GM18867 (cell line): Measurements from ENCODE around the gene EEF1AKMT4.
A peak's percentile ranks its signal among the peaks of the same experiment; 100 is the strongest.

ENCODE experiments used
- ATAC-seq: cut with Tn5 transposase; IDR thresholded peaks from one replicate; pipeline ENCODE4 v1.9.1; 2021; ENCODE audit warnings: mild to moderate bottlenecking, moderate library complexity; ENCODE audit not compliant: unreplicated experiment

The EEF1AKMT4 gene

DNA sequence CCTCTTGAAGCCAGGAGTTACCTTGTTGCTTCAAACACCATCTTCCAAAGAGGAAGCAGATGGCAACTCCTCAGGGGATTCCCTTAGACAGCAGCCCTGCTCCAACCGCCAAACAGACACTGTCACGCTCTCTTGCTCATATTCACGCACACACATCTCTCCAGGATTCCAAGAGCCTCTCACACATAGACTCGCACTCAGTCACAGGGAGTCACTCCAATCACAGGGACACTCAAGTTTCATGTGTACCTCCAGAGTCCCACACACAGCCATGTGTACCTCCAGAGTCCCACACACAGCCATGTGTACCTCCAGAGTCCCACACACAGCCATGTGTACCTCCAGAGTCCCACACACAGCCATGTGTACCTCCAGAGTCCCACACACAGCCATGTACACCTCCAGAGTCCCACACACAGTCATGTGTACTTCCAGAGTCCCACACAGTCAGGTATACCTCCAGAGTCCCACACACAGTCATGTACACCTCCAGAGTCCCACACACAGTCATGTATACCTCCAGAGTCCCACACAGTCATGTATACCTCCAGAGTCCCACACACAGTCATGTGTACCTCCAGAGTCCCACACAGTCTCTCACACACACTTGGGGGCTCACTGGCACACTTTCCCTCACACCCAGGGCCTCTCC lies 14.0 kb upstream of the EEF1AKMT4 start:
- no peak for ATAC-seq

- ATAC-seq, result no peak
Observed at GRCh38 chr3:184236033-184236410, 13.4 kb upstream of the EEF1AKMT4 start.

GRCh38 chr3:184236636-184237035 lies 12.8 kb upstream of the EEF1AKMT4 start:
- no peak for ATAC-seq

GRCh38 chr3:184237211-184237610 lies 12.3 kb upstream of the EEF1AKMT4 start:
- no peak for ATAC-seq

- no peak for ATAC-seq
Observed at GRCh38 chr3:184237807-184238206, 11.7 kb upstream of the EEF1AKMT4 start.

DNA sequence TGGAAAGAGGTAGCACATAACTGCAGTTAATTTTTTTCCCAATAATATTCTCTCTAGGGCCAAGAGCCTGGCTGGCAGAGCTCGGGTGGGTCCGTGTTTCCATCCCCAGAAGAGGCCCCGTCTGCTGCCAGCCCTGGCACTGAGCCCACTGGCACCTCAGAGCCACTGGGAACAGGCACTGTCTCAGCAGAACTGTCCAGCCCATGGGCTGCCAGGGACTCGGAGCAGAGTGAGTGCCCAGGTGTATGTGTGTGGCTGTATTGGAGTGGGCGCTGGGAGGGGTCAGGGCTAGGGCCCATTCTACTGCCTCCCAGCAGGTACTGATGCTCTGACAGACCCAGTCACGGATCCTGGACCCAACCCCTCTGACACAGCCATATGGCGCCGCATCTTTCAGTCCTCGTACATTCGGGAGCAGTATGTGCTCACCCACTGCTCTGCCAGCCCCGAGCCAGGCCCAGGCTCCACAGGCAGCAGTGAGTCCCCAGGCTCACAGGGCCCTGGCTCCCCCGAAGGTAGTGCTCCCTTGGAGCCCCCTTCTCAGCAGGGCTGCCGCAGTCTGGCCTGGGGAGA lies 11.1 kb upstream of the EEF1AKMT4 start:
- no peak for ATAC-seq

DNA sequence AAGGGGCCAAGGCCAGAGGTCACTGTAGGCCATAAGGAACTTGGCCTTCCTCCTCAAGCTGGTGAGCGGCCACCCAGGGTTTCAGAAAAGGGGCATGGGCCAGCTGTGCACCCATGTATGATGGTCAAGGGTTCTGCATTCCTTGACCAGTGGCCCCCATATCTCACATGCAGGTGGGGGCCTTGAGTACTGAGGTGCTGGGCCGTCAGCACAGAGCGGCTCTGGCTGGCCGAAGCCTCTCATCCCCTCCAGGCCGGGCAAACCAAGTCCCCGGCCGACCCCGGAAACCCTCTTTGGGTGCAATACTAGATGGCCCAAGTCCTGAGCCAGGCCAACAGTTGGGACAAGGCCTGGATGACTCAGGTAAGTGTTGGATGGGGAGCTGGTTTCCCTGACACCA lies 10.3 kb upstream of the EEF1AKMT4 start:
- ATAC-seq, result no peak

DNA sequence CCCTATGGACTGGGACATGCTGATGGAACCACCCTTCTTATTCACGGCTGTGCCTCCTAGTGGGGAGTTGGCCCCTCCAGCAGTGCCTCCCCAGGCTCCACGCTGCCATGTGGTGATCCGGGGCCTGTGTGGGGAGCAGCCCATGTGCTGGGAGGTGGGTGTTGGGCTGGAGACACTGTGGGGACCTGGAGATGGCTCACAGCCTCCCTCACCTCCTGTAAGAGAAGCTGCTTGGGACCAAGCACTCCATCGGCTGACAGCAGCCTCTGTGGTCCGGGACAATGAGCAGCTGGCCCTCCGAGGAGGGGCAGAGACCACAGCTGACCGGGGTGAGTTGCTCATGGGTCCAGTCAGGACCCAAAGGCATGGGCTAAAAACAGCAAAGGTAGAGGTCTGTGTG lies 9.8 kb upstream of the EEF1AKMT4 start:
- ATAC-seq, result no peak

DNA sequence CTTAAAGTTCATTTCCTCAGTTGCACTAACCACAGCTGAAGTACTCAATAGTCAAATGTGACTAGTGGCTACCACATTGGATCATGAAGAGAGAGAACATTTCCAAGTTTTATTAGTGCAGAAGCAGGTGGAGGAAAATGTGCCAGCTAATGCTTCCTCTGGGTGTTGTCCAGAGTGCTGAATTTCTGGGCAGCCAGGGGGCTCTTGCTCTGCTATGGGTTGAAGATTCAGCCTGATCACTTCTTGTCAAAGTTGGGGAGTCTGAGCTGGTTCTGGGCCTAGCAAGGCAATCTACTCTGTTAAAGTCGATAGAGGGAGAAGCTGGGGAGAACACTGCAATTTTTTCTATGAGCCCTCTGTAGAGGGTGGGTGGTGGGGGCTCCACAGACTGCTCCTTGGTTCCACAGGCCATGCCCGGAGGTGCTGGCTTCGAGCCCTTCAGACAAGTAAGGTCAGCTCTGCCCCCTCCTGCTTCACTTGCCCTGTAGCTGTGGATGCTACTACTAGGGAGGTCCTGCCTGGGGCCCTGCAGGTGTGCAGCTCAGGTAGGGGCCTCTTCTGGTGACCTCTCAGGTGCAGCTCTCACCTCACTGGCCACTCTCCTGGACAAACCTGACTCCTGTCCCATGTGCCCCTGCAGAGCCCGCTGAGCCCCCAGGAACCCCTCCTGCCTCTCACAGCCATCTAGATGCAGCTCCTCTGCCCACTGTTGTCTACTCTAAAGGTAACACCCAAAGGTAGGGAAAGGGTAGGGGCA lies 8.9 kb upstream of the EEF1AKMT4 start:
- ATAC-seq, result no peak

- ATAC-seq, result no peak
Observed at GRCh38 chr3:184241141-184241446, 8.4 kb upstream of the EEF1AKMT4 start.

DNA sequence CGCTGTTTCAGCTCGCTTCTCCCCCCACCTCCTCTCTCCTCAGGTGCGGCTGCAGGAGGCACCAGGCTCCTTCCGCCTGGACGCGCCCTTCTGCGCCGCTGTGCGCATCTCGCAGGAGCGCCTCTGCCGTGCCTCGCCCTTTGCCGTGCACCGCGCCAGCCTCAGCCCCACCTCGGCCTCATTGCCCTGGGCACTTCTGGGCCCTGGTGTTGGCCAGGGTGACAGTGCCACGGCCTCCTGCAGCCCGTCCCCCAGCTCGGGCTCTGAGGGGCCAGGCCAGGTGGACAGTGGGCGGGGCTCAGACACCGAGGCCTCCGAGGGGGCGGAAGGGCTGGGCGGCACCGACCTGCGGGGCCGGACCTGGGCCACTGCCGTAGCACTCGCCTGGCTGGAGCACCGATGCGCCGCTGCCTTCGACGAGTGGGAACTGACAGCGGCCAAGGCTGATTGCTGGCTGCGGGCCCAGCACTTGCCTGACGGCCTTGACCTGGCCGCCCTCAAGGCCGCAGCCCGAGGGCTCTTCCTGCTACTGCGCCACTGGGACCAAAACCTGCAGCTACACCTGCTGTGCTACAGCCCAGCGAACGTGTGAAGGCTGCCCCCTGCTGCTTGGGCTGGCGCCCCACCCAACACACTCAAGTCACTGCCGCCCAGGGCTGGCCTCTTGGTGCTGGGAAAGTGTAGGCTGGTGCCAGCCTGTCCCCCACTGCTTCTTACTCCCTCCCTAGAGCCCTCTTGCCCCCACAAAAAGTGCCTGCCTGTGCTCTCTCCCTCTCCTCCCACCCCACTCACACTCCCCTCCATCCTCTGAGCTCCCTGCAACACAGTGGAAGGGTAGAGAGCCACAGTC lies 7.8 kb upstream of the EEF1AKMT4 start:
- ATAC-seq, result no peak

DNA sequence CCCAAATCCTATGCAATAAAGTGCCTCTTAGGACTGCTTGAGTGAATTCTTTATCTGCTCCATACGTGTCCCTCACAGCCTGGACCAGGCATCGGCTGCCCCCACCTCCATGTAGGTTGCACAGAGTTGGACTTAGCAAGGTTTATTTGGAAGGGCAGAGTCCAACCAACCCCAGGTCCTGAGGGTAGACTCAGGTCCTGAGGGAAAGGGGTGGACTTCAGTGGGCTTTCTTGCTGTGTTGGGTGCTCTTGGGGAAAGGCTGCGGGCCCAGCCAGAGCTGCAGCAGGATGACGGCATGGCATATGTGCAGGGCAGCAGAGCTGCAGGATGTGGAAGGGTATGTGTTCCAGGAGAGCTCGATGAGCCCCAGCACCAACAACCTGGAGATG lies 7.2 kb upstream of the EEF1AKMT4 start:
- ATAC-seq, result no peak

DNA sequence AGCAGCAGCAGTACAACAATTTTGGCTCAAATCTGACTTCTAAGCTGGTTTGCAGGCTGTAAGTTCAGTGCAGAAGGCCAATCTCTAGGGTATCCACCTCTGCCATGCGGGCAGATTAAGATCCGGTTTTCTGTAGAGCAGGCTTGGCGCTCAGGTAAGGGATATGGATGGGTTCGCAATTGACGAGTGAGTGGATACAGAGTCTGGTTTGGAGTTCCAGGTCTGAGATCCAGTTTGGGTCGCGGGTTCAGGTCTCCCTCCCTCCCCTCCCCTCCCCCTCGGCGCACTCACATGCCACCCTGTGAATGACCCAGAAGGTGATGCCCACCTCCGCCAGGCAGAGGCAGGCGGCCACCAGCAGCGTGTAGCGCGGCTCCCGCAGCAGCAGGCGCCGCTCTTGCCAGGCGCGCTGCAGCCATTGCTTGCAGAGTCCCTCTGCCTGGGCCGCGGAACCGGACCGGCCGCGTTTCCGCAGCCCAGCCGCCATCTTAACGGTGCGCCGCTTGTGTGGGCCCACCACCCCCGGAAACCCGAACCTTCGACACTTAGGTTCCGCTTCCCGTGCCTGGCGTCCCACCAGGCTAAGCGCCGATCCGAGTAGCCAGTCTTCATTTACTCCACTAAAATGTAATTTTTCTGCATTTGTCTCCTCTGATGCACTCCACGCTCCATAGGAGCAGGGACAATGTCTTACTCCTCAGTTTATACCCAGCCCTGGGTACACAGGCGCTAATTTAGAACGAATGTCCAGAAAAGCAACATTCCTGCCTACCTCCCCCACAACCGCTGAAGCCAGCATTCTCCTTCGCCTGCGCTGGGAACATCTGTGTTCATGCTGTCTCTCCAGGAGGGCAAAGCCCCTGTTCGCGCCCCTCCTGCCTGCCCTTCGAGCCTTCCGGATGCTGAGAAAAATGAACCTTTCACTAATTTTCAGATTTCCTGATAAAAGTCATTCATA lies 739 bp upstream of the EEF1AKMT4 start, which contains the start of gene ALG3:
TSS of gene ALG3 (minus strand) at position 509 of the 958 bp plus-strand sequence. CDS start at position 487, 22 bp downstream.
- peak; percentile 46 for ATAC-seq

- peak; percentile 67 for ATAC-seq
Observed at GRCh38 chr3:184250167-184250828, 826 bp downstream of the EEF1AKMT4 start.

DNA sequence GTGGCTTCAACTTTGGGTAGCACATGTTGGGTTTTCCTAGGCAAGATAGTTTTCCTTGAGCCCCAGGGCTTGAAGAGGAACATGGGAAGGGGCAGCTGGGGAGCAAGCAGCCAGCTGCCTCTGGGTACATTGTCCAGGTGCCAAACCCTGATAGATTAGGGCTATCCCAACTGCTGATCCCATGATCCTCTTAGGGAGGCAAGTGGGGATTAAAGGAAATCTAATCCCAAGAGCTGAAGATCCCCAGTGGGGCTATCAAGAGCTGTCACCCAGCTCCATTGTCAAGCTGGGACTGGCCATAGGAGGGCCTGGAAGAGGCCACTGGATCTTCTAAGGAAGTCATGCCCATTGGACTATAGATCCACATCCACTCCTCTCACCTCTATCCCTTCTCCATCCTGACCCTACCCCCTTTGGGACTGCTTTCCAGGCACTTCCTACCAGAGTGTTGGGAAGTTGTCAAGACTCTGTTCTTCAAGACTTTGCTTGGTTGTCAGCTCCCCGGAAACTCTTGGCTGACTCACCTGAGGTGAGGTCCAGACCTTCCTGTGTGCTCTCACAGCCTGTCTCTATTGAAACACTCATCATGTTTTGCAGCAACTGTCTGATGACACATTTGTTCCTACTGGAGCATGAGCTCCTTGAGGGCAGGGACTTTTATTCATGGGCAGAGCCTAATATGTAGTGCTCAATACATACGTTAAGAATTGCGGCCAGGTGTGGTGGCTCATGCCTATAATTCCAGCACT lies 6.0 kb downstream of the EEF1AKMT4 start:
- ATAC-seq, result no peak

- no peak for ATAC-seq
Observed at GRCh38 chr3:184257083-184257915, 7.8 kb downstream of the EEF1AKMT4 start.

DNA sequence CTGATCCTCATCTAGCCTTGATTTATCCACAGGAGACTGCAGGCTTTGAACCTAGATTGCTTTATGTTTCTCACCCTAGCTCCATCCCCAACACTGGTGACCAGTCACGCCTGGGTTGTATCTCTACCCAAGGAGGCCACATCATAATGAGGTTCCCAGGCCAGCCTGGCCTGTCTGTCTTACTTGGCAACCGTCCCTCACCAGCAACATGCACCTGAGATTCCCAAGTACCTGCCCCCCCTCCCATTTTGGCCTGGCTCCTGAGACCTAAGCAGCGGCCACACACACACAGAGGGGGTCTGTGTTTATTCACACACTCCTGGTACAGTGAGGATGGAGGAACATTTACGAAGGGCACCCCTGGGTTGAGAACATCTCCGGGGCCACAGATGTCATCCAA lies 9.5 kb downstream of the EEF1AKMT4 start:
- no peak for ATAC-seq

GRCh38 chr3:184259396-184259877 lies 10.0 kb downstream of the EEF1AKMT4 start:
- ATAC-seq, result no peak
